ENCODE measurements around the gene SETD5. TPM values are rescaled to one million over a fixed set of nuclear protein-coding genes. Genes with fewer than 3 reads are reported as not detected.

Gene SETD5
- total RNA-seq, 4 donors from 2014 or later = 57.9 to 198 (median 94.2) TPM

- H3K4me1 ChIP-seq = no peaks in the 10 kb centered on the region
- no peak for DNase-seq
- no peak overlapping the region for H3K4me3 ChIP-seq
- intact Hi-C loops (cut with DNase I; ENCODE audit: low total_unique reads) = no loop called here
- no peak for TF ChIP-seq POLR2A (IDR thresholded peaks at IDR 0.05)
- TF ChIP-seq, protein P1, sequence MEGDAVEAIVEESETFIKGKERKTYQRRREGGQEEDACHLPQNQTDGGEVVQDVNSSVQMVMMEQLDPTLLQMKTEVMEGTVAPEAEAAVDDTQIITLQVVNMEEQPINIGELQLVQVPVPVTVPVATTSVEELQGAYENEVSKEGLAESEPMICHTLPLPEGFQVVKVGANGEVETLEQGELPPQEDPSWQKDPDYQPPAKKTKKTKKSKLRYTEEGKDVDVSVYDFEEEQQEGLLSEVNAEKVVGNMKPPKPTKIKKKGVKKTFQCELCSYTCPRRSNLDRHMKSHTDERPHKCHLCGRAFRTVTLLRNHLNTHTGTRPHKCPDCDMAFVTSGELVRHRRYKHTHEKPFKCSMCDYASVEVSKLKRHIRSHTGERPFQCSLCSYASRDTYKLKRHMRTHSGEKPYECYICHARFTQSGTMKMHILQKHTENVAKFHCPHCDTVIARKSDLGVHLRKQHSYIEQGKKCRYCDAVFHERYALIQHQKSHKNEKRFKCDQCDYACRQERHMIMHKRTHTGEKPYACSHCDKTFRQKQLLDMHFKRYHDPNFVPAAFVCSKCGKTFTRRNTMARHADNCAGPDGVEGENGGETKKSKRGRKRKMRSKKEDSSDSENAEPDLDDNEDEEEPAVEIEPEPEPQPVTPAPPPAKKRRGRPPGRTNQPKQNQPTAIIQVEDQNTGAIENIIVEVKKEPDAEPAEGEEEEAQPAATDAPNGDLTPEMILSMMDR (IDR thresholded peaks at IDR 0.05) = no peak
- no peaks in the 10 kb centered on the region for H3K27me3 ChIP-seq
- H3K36me3 ChIP-seq = no peaks in the 10 kb centered on the region
- no peak overlapping the region for H3K27ac ChIP-seq
- no peaks in the 10 kb centered on the region for H3K9me3 ChIP-seq
These were observed 111.4 kb downstream of the SETD5 start for GRCh38 chr3:9508781-9509180.

DNA sequence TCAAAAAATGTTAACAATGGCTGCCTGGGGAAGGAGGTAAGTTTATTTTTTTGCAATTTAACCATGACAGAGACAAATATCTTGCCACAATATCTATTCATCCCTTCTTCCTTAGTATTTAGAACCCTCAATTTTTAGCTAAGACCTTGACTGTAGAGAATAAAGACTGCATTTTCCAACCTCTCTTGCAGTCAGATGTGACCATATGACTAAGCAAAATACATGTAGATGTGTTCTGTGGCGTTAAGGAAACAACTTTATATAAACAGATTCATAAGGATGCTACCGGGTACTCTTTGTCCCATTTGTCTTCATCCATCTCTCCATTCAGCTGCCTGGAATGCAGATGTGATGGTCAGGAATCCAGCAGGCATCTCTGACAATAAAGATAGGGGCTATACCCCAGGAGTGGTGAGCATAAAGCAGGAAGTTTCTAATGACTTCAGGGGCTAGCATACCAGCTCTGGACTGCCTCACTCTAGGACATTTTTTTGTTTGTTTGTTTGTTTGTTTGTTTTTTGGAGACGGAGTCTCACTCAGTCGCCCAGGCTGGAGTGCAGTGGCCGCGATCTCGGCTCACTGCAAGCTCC, 115.1 kb downstream of the SETD5 start:
- Histone ChIP-seq H3K27me3 (no peaks in the 10 kb centered on the region), H3K4me3 (no peak overlapping the region), H3K36me3 (no peaks in the 10 kb centered on the region), H3K4me1 (no peaks in the 10 kb centered on the region), H3K9me3 (no peaks in the 10 kb centered on the region), H3K27ac (no peak overlapping the region)
- intact Hi-C loops (cut with DNase I; ENCODE audit: low total_unique reads) = no loop called here
- DNase-seq = no peak
- no peak for TF ChIP-seq POLR2A (IDR thresholded peaks at IDR 0.05)
- TF ChIP-seq, protein P1 (IDR thresholded peaks at IDR 0.05) = no peak

GRCh38 chr3:9514306-9514705, 116.9 kb downstream of the SETD5 start:
- no peaks in the 10 kb centered on the region for H3K27me3 ChIP-seq

GRCh38 chr3:9514956-9515355, 117.5 kb downstream of the SETD5 start:
- Histone ChIP-seq H3K4me3 (no peak overlapping the region), H3K27ac (no peak overlapping the region), H3K4me1 (no peaks in the 10 kb centered on the region), H3K36me3 (no peaks in the 10 kb centered on the region), H3K27me3 (no peaks in the 10 kb centered on the region), H3K9me3 (no peaks in the 10 kb centered on the region)
- DNase-seq = no peak
- intact Hi-C loops (cut with DNase I; ENCODE audit: low total_unique reads) = no loop called here
- no peak for TF ChIP-seq POLR2A (IDR thresholded peaks at IDR 0.05)
- TF ChIP-seq, protein P1 (IDR thresholded peaks at IDR 0.05) = no peak

More at GRCh38 chr3:9514306-9514705, 116.9 kb downstream of the SETD5 start:
- H3K4me3 ChIP-seq = no peak overlapping the region
- H3K27ac ChIP-seq = no peak overlapping the region
- TF ChIP-seq, protein P1 (IDR thresholded peaks at IDR 0.05) = no peak
- no peak for TF ChIP-seq POLR2A (IDR thresholded peaks at IDR 0.05)
- DNase-seq = no peak
- no peaks in the 10 kb centered on the region for H3K4me1 ChIP-seq
- H3K36me3 ChIP-seq = no peaks in the 10 kb centered on the region
- no peaks in the 10 kb centered on the region for H3K9me3 ChIP-seq
- intact Hi-C loops (cut with DNase I; ENCODE audit: low total_unique reads) = no loop called here

DNA sequence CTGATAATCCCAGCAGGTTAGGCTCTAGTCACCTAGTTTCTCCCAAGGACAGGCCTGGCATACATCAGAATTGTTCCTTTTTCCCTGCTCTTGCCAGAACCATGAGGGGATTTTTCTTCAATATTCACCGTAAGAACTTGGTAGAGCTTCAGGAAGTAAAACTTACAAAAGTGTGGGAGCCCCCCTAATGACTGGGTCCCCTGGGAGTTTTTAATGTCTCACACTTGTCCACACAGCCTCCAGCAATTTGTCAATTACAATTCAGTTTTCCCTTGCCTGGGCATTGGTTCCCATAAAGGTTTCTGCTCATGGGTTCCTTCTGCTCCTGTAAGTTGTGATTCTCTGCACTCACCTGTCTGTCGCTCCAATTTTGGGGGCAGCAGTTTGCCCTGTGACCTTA, 127.7 kb downstream of the SETD5 start:
- intact Hi-C loops (cut with DNase I; ENCODE audit: low total_unique reads) = no loop called here
- H3K36me3 ChIP-seq = no peaks in the 10 kb centered on the region
- no peaks in the 10 kb centered on the region for H3K27me3 ChIP-seq
- no peak overlapping the region for H3K4me3 ChIP-seq
- H3K9me3 ChIP-seq = no peaks in the 10 kb centered on the region
- no peak for DNase-seq
- H3K4me1 ChIP-seq = no peaks in the 10 kb centered on the region
- no peak overlapping the region for H3K27ac ChIP-seq
- TF ChIP-seq, protein P1 (IDR thresholded peaks at IDR 0.05) = no peak
- TF ChIP-seq POLR2A (IDR thresholded peaks at IDR 0.05) = no peak

Other genes with a start within 250 kb of the SETD5 start
- 10 to 100 TPM in 2 of 4 donors, 1 to 10 TPM in 2; 2.4 to 35.5 (median 8.2) TPM for gene SRGAP3, start 148.0 kb upstream of the SETD5 start, total RNA-seq
- gene THUMPD3, start 34.6 kb upstream of the SETD5 start, total RNA-seq = 10 to 100 TPM; 13.3 to 48.9 (median 25.0) TPM
- gene LHFPL4, start 156.2 kb downstream of the SETD5 start, total RNA-seq = under 1 TPM in 1 of 4 donors, not detected in 3; 0.14 TPM

All from uterus (tissue), 4 donors.